Endothelial cell of umbilical vein (primary cell): ENCODE results near the gene PCGF2. TPM values are rescaled to one million over a fixed set of nuclear protein-coding genes. Genes with fewer than 3 reads are reported as not detected.
A peak's percentile ranks its signal among the peaks of the same experiment; 100 is the strongest.

Source experiments
- BruUV-seq: library from RNA; stranded (reverse); fragments of 400-500 nt; replicated peaks from 2 replicates; lab custom pipeline; 2021; lab: Mats Ljungman, UMichigan
- CTCF ChIA-PET: fragments of 300-600, 350-600 bp; sonication (Branson Sonifier 250); formaldehyde crosslinking; loops from one replicate; lab custom pipeline; 2021; ENCODE audit warnings: antibody characterized with exemption, inconsistent platforms; lab: Charles Lee
- POLR2A ChIA-PET: fragments of 300-600, 350-600 bp; sonication (Branson Sonifier 250); formaldehyde crosslinking; loops from one replicate; lab custom pipeline; 2021; ENCODE audit warnings: antibody characterized with exemption, inconsistent platforms; lab: Charles Lee
- DNase-seq: peaks from one replicate; pipeline ENCODE4 v3.0.0-alpha.2; 2011; ENCODE audit warnings: low read depth, low spot score
- FAIRE-seq: peaks from 2 replicates; lab custom pipeline; 2011; peaks lifted over from hg19 to GRCh38; lab: Jason Lieb, UNC
- H2AFZ ChIP-seq: 2 replicates; pipeline ENCODE4 v1.6.0; 2012; ENCODE audit warnings: low read depth, low read length, control low read depth, inconsistent platforms
- H3K27ac ChIP-seq: 2 replicates; pipeline ENCODE4 v1.5.1; 2011; ENCODE audit warnings: low read depth, mild to moderate bottlenecking, control low read depth, low read length, moderate library complexity; ENCODE audit not compliant: insufficient read depth
- H3K27me3 ChIP-seq, 2 experiments: 2 replicates each; pipeline versions ENCODE4 v1.6.0 to v1.6.1; 2011; ENCODE audit warnings: low read length in 2 of 2, mixed read lengths in 1 of 2; ENCODE audit not compliant: control insufficient read depth in 2 of 2, insufficient read depth in 2 of 2
- H3K36me3 ChIP-seq, 2 experiments: 2 replicates in 1 of 2; 3 replicates in 1 of 2; pipeline ENCODE4 v1.5.1; 2011; ENCODE audit warnings: low read length in 2 of 2, mild to moderate bottlenecking in 1 of 2, moderate library complexity in 1 of 2; ENCODE audit not compliant: control insufficient read depth in 2 of 2, insufficient read depth in 2 of 2; ENCODE audit errors: extremely low read depth in 1 of 2
- H3K4me1 ChIP-seq: 3 replicates; pipeline ENCODE4 v1.5.1; 2011; ENCODE audit warnings: mild to moderate bottlenecking, low read length; ENCODE audit not compliant: control insufficient read depth, insufficient read depth; ENCODE audit errors: extremely low read depth
- H3K4me2 ChIP-seq: 2 replicates; pipeline ENCODE4 v1.6.1; 2011; ENCODE audit warnings: low read length, control low read depth, mixed read lengths; ENCODE audit not compliant: insufficient read depth
- H3K4me3 ChIP-seq, 3 experiments: fragments of 200-600 bp in 1 of 3; sonication (generic), shearing (Covaris generic) in 1 of 3; replicated peaks in 1 of 3; 2 replicates each; pipeline ENCODE4 v1.5.1; 2011 to 2016; ENCODE audit warnings: control low read depth in 3 of 3, low read length in 3 of 3, mild to moderate bottlenecking in 2 of 3, inconsistent platforms in 1 of 3, low read depth in 1 of 3, moderate library complexity in 1 of 3; ENCODE audit not compliant: insufficient read depth in 1 of 3
- H3K79me2 ChIP-seq: 2 replicates; pipeline ENCODE4 v1.6.0; 2012; ENCODE audit warnings: low read length, inconsistent platforms; ENCODE audit not compliant: control insufficient read depth, insufficient read depth
- H3K9ac ChIP-seq: replicated peaks from 2 replicates; pipeline ENCODE3; 2011; ENCODE audit warnings: low read length, control low read depth; ENCODE audit not compliant: insufficient read depth; ENCODE audit errors: extremely low read depth
- H3K9me1 ChIP-seq: replicated peaks from 3 replicates; pipeline ENCODE4 v1.6.0; 2011; ENCODE audit warnings: mild to moderate bottlenecking, low read length; ENCODE audit not compliant: control insufficient read depth, insufficient read depth; ENCODE audit errors: extremely low read depth
- H3K9me3 ChIP-seq: replicated peaks from 2 replicates; pipeline ENCODE4 v1.5.1; 2012; ENCODE audit warnings: low read length, inconsistent platforms; ENCODE audit not compliant: control insufficient read depth, insufficient read depth
- H4K20me1 ChIP-seq: replicated peaks from 2 replicates; pipeline ENCODE3; 2011; ENCODE audit warnings: mild to moderate bottlenecking, low read length; ENCODE audit not compliant: control insufficient read depth, insufficient read depth; ENCODE audit errors: extremely low read depth
- EZH2 ChIP-seq: IDR thresholded peaks from 2 replicates; pipeline ENCODE4 v1.6.1; 2012; ENCODE audit warnings: borderline replicate concordance, low read depth, mild to moderate bottlenecking, moderate library complexity, low read length, inconsistent platforms; ENCODE audit not compliant: severe bottlenecking
- FOS ChIP-seq: IDR thresholded peaks from 2 replicates; pipeline ENCODE4 v1.6.1; 2011; ENCODE audit warnings: mild to moderate bottlenecking, low read length, moderate library complexity, borderline replicate concordance; ENCODE audit not compliant: insufficient read depth
- GATA2 ChIP-seq: IDR thresholded peaks from 2 replicates; pipeline ENCODE4 v1.7.0; 2011; ENCODE audit warnings: low read depth, mild to moderate bottlenecking, moderate library complexity, mixed read lengths, low read length; ENCODE audit not compliant: insufficient read length, insufficient read depth
- JUN ChIP-seq: IDR thresholded peaks from 2 replicates; pipeline ENCODE4 v1.6.1; 2011; ENCODE audit warnings: borderline replicate concordance, low read depth; ENCODE audit not compliant: insufficient read length, insufficient read depth
- MYC ChIP-seq: IDR thresholded peaks from one replicate; pipeline ENCODE4 v1.6.1; 2011; ENCODE audit warnings: mild to moderate bottlenecking, low read depth, low read length
- POLR2A ChIP-seq: IDR thresholded peaks from 2 replicates; pipeline ENCODE4 v1.6.1; 2012; ENCODE audit warnings: low read depth, mild to moderate bottlenecking, control low read depth, low read length
- POLR2AphosphoS5 ChIP-seq: IDR thresholded peaks from 2 replicates; pipeline ENCODE4 v1.6.1; 2012; ENCODE audit warnings: low read depth, mild to moderate bottlenecking, control low read depth, low read length, moderate library complexity; ENCODE audit not compliant: insufficient read depth
- dilution Hi-C: fragments of 300-500 bp; cut with MboI; formaldehyde crosslinking; loops from one replicate; pipeline ENCODE4 v1.15.0; 2019; ENCODE audit warnings: low sequenced_read_pairs; ENCODE audit not compliant: extremely low pct_ligation_motif_present
- intact Hi-C: fragments of 100-400 bp; cut with micrococcal nuclease; formaldehyde crosslinking; loops from one replicate; pipeline ENCODE4 v1.10.0; 2022
- polyA plus RNA-seq, 4 experiments: library from polyadenylated mRNA; depleted of rRNA in 3 of 4; stranded (reverse) in 3 of 4; unstranded in 1 of 4; fragments of >200 nt; gene quantifications; 2 replicates each; pipeline versions ENCODE4 v1.2.1 to v1.2.3, GENCODE V29; 2011 to 2012; ENCODE audit warnings: missing spikeins in 1 of 4
- total RNA-seq: library from RNA; stranded (reverse); gene quantifications from 2 replicates; pipeline ENCODE4 v1.2.3, GENCODE V29; 2021
- TF ChIP-seq, protein P1 (sequence below), 2 donors: IDR thresholded peaks; 1 replicate in 1 of 2; 2 replicates in 1 of 2; pipeline ENCODE4 v1.5.1; 2011; ENCODE audit warnings: low read length in 2 of 2, mild to moderate bottlenecking in 2 of 2, moderate library complexity in 2 of 2, control low read depth in 1 of 2, inconsistent platforms in 1 of 2, low read depth in 1 of 2; ENCODE audit not compliant: insufficient read depth in 1 of 2; ENCODE audit errors: extremely low read depth in 1 of 2
- TF ChIP-seq, protein P2 (sequence below): IDR thresholded peaks from 2 replicates; pipeline ENCODE4 v1.6.1; 2011; ENCODE audit not compliant: insufficient read depth, insufficient read length

Gene PCGF2
- total and polyA plus RNA-seq, 2 donors (not counting 3 experiments of a cell fraction or from before 2014, with no cell fraction given): 39.8 to 78.4 TPM

DNA sequence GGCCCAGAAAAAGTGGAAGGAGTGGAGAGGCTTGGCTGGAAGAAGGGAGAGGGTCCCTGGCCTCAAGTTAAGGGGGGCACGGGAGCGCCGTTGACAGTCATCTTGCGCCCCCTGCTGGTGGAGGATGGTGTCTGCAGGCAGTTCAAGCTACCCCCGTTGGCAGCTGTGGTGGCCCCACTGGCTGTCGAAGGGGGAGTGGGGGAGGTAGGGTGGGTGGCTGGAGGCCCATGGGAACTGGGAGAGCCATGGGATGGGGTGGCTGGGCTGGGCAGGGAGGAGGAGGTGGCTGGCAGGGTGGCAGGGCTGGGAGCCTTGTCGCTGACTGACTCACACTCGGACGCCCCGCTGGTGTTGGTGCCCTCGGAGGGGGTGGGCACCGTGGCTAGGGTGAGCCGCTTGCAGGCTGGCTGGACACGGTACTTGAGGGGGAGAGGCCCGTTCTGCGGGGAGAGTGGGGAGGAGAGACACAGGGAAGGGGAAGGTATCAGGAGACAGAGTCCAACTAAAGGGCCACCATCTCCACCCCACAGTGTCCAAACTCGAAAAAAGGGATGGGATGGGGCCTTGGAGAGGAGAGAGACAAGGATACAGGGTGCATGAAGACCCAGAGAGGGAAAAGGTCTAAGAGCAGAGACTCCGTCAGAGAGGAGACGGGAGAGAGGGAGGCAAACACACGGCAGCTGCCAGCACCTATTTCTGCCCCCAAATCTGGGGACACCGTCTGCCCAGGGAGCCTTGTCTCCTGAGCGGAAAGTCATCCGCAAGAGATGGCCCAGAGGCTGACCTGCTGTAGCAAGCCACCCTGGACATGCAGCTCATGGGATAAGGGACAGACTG, 12.8 kb downstream of the PCGF2 start:
- dilution Hi-C loops (no loop called here), intact Hi-C loops (loop anchor here (1.0 kb wide), 1 partner anchor 58 kb away; no protein-coding TSS in a partner anchor)
- no peak overlapping the region for H3K27ac ChIP-seq
- no peak overlapping the region for H3K4me2 ChIP-seq
- FAIRE-seq (no peak), DNase-seq (no peak)
- peaks cover 19% of the 10 kb centered on the region for H3K4me1 ChIP-seq
- H3K36me3 ChIP-seq: peaks cover 2 to 40% of the 10 kb centered on the region in 2 experiments
- H3K27me3 ChIP-seq: no peaks in the 10 kb centered on the region
- TF ChIP-seq, protein P1, sequence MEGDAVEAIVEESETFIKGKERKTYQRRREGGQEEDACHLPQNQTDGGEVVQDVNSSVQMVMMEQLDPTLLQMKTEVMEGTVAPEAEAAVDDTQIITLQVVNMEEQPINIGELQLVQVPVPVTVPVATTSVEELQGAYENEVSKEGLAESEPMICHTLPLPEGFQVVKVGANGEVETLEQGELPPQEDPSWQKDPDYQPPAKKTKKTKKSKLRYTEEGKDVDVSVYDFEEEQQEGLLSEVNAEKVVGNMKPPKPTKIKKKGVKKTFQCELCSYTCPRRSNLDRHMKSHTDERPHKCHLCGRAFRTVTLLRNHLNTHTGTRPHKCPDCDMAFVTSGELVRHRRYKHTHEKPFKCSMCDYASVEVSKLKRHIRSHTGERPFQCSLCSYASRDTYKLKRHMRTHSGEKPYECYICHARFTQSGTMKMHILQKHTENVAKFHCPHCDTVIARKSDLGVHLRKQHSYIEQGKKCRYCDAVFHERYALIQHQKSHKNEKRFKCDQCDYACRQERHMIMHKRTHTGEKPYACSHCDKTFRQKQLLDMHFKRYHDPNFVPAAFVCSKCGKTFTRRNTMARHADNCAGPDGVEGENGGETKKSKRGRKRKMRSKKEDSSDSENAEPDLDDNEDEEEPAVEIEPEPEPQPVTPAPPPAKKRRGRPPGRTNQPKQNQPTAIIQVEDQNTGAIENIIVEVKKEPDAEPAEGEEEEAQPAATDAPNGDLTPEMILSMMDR (IDR thresholded peaks at IDR 0.05; ENCODE audit: extremely low read depth in 1 of 2, insufficient read depth in 1 of 2, low read depth in 1 of 2, low read length in 2 of 2): peak; percentile 78 to 94
- TF ChIP-seq GATA2: no peak
- TF ChIP-seq EZH2: no peak
- no peak for TF ChIP-seq FOS
- no peak for TF ChIP-seq MYC
- peak; percentile 20 for TF ChIP-seq POLR2AphosphoS5
- peak; percentile 11 for TF ChIP-seq POLR2A
- TF ChIP-seq, protein P2, sequence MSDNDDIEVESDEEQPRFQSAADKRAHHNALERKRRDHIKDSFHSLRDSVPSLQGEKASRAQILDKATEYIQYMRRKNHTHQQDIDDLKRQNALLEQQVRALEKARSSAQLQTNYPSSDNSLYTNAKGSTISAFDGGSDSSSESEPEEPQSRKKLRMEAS: no peak
- no peak for TF ChIP-seq JUN
- CTCF ChIA-PET: interaction anchor here (0.6 to 5.4 kb wide), 29 partner anchors 10 to 418 kb away, joined by 3 to 138 read pairs (median 7); partner anchors contain the start of genes EPOP, MLLT6, PCGF2 and PSMB3
- no peak overlapping the region for H3K4me3 ChIP-seq
- POLR2A ChIA-PET: interaction anchor here (0.7 to 1.0 kb wide), 3 partner anchors 11 to 287 kb away, joined by 3 to 9 read pairs (median 4); no protein-coding TSS in a partner anchor
- H3K9me1 ChIP-seq: no peaks in the 10 kb centered on the region
- H2AFZ ChIP-seq: no peak overlapping the region
- H3K9me3 ChIP-seq: no peaks in the 10 kb centered on the region
- no peaks in the 10 kb centered on the region for H4K20me1 ChIP-seq
- TSS peak; percentile 77 for BruUV-seq
- no peak overlapping the region for H3K9ac ChIP-seq
- H3K79me2 ChIP-seq: peaks cover 13% of the 10 kb centered on the region
